ENCODE results near the gene CDC42BPG. TPM values are rescaled to one million over a fixed set of nuclear protein-coding genes. Genes with fewer than 3 reads are reported as not detected.

Gene CDC42BPG
- total RNA-seq, 1 experiment from 2014 or later = 24.9 TPM

- no peak for TF ChIP-seq CTCF (conservative IDR thresholded peaks at IDR 0.05)
- Histone ChIP-seq H2BK120ac (ENCODE audit: low read depth, low read length, poor library complexity, severe bottlenecking) (no peak overlapping the region), H3K27me3 (ENCODE audit: insufficient read depth, low read length) (no peaks in the 10 kb centered on the region), H2AK5ac (ENCODE audit: insufficient read length, low read length) (no peak overlapping the region), H4K91ac (ENCODE audit: insufficient read length, low read depth, low read length) (no peak overlapping the region), H3K4ac (ENCODE audit: low read depth, low read length) (no peak overlapping the region), H2BK15ac (ENCODE audit: low read depth, low read length) (no peak overlapping the region), H3K14ac (ENCODE audit: insufficient read depth, low read length) (no peak overlapping the region), H3K4me2 (ENCODE audit: insufficient read depth, insufficient read length, low read length) (peak overlapping the region; percentile 71), H4K20me1 (ENCODE audit: control insufficient read depth, insufficient read depth, insufficient read length) (no peaks in the 10 kb centered on the region), H4K5ac (ENCODE audit: insufficient read length, low read depth, low read length) (no peak overlapping the region), H3T11ph (ENCODE audit: low read length) (no peak overlapping the region), H3K56ac (ENCODE audit: insufficient read length, low read depth, low read length) (no peak overlapping the region), H3K18ac (ENCODE audit: insufficient read length, low read depth, low read length) (peak overlapping the region; percentile 32), H3K79me1 (ENCODE audit: insufficient read depth, low read depth, low read length, poor library complexity, severe bottlenecking) (no peaks in the 10 kb centered on the region), H3K9ac (ENCODE audit: extremely low read depth, insufficient read length, low read length) (peak overlapping the region; percentile 8), H3K9me3 (ENCODE audit: control insufficient read depth, low read depth, low read length) (no peaks in the 10 kb centered on the region), H3K23ac (ENCODE audit: insufficient read length, low read depth, low read length) (no peak overlapping the region), H4K8ac (replicated peaks; ENCODE audit: insufficient read length, low read depth, low read length) (no peak overlapping the region), H3K23me2 (ENCODE audit: insufficient read length, low read depth, low read length, poor library complexity, severe bottlenecking) (peaks cover 8% of the 10 kb centered on the region), H3K79me2 (ENCODE audit: insufficient read depth, low read length) (no peaks in the 10 kb centered on the region), H2AFZ (ENCODE audit: low read length) (no peak overlapping the region), H2BK12ac (ENCODE audit: insufficient read length, low read depth, low read length) (no peak overlapping the region), H3K27ac (ENCODE audit: insufficient read length, low read depth, low read length) (no peak overlapping the region), H2BK20ac (ENCODE audit: low read depth, low read length, poor library complexity, severe bottlenecking) (no peak overlapping the region), H2BK5ac (ENCODE audit: insufficient read length, low read length) (no peak overlapping the region), H3K4me1 (ENCODE audit: insufficient read depth, low read length) (no peaks in the 10 kb centered on the region)
- Mint-ChIP-seq H3K4me3 (peak overlapping the region; percentile 83 to 90), H3K27me3 (ENCODE audit: low read depth) (no peaks in the 10 kb centered on the region), H3K9me3 (no peaks in the 10 kb centered on the region), H3K4me1 (peaks cover 11 to 14% of the 10 kb centered on the region in 2 experiments), H3K27ac (peak overlapping the region; percentile 91 to 99 (median 93)), H3K36me3 (ENCODE audit: insufficient read depth in 1 of 3, low read depth in 3 of 3) (peaks cover 6 to 39% (median 29%) of the 10 kb centered on the region in 3 experiments; a peak in 6 of 7 replicates)
- peak; percentile 77 for DNase-seq
- WGBS (ENCODE audit: extremely low coverage, insufficient read length, low lambda C conversion rate) = no CpG with 5 or more reads among the region's 15 CpGs
Measured at GRCh38 chr11:64803846-64804345, 40.6 kb downstream of the CDC42BPG start.
